ENCODE measurements around the gene SLC2A4. TPM values are rescaled to one million over a fixed set of nuclear protein-coding genes. Genes with fewer than 3 reads are reported as not detected.
"Not testable (repeated sequence)": the region's sequence is repeated elsewhere in the genome, so short reads cannot be mapped to it uniquely, and the experiment has no call there.

Gene SLC2A4
- total RNA-seq, 1 donor from 2014 or later, result 1.1 TPM

GRCh38 chr17:7336240-7337175 lies 55.0 kb downstream of the SLC2A4 start, which contains the start of gene ACAP1:
Gene ACAP1, plus strand, starts transcription at chr17:7336529. Its CDS starts 206 bp downstream, at chr17:7336735.
- H3K9me3 ChIP-seq, result no peaks in the 10 kb centered on the region
- ATAC-seq (peak; percentile 74 to 85), DNase-seq (peak; percentile 71)
- H3K4me1 ChIP-seq, result peaks cover 3% of the 10 kb centered on the region
- H3K4me3 ChIP-seq, result peak within 1 kb of the TSS; percentile 49
- intact Hi-C loops (cut with DNase I), result no loop called here
- H3K27ac ChIP-seq, result peak within 1 kb of the TSS; percentile 53
- peaks cover 12% of the 10 kb centered on the region for H3K27me3 ChIP-seq (ENCODE audit: low read depth)
- peaks cover 2% of the 10 kb centered on the region for H3K36me3 ChIP-seq
- no peak for TF ChIP-seq CTCF (IDR thresholded peaks at IDR 0.05)

GRCh38 chr17:7337600-7337999 lies 56.1 kb downstream of the SLC2A4 start:
- ATAC-seq; DNase-seq; H3K9me3 ChIP-seq; H3K27ac ChIP-seq; intact Hi-C loops (cut with DNase I); H3K4me1 ChIP-seq: not testable (repeated sequence)
- Histone ChIP-seq H3K27me3 (ENCODE audit: low read depth) (peaks cover 21% of the 10 kb centered on the region), H3K36me3 (peaks cover 11% of the 10 kb centered on the region), H3K4me3 (peak overlapping the region; percentile 49)

Other genes with a start within 250 kb of the SLC2A4 start
- gene SLC16A13, start 245.7 kb upstream of the SLC2A4 start, total RNA-seq, result 9.9 TPM
- 7.7 TPM for gene SLC16A11, start 237.6 kb upstream of the SLC2A4 start, total RNA-seq
- 7.7 TPM for gene CLEC10A, start 201.5 kb upstream of the SLC2A4 start, total RNA-seq
- gene ASGR2, start 166.9 kb upstream of the SLC2A4 start, total RNA-seq, result 1.3 TPM
- 5.1 TPM for gene ASGR1, start 102.3 kb upstream of the SLC2A4 start, total RNA-seq
- gene DLG4, start 61.9 kb upstream of the SLC2A4 start, total RNA-seq, result 29.3 TPM
- gene ACADVL, start 61.8 kb upstream of the SLC2A4 start, total RNA-seq, result 576 TPM
- gene DVL2, start 47.2 kb upstream of the SLC2A4 start, total RNA-seq, result 46.4 TPM
- gene PHF23, start 42.3 kb upstream of the SLC2A4 start, total RNA-seq, result 33.9 TPM
- gene GABARAP, start 39.3 kb upstream of the SLC2A4 start, total RNA-seq, result 587 TPM
- gene CTDNEP1, start 30.0 kb upstream of the SLC2A4 start, total RNA-seq, result 140 TPM
- gene ELP5, start 29.5 kb upstream of the SLC2A4 start, total RNA-seq, result 33.2 TPM
- gene CLDN7, start 19.2 kb upstream of the SLC2A4 start, total RNA-seq, result 98.7 TPM
- 0.41 TPM for gene YBX2, start 12.9 kb downstream of the SLC2A4 start, total RNA-seq
- 216 TPM for gene EIF5A, start 25.9 kb downstream of the SLC2A4 start, total RNA-seq
- gene GPS2, start 33.6 kb downstream of the SLC2A4 start, total RNA-seq, result 66.6 TPM
- 35.2 TPM for gene NEURL4, start 47.6 kb downstream of the SLC2A4 start, total RNA-seq
- gene ACAP1, start 54.8 kb downstream of the SLC2A4 start, total RNA-seq, result 26.5 TPM
- gene KCTD11, start 70.4 kb downstream of the SLC2A4 start, total RNA-seq, result 11.0 TPM
- not detected for gene TMEM95, start 73.4 kb downstream of the SLC2A4 start, total RNA-seq
- gene TNK1, start 99.4 kb downstream of the SLC2A4 start, total RNA-seq, result 4.1 TPM
- 27.1 TPM for gene PLSCR3, start 112.8 kb downstream of the SLC2A4 start, total RNA-seq
- gene TMEM256, start 122.4 kb downstream of the SLC2A4 start, total RNA-seq, result 51.2 TPM
- 9.5 TPM for gene NLGN2, start 126.1 kb downstream of the SLC2A4 start, total RNA-seq
- not detected for gene SPEM1, start 138.6 kb downstream of the SLC2A4 start, total RNA-seq
- gene SPEM2, start 143.9 kb downstream of the SLC2A4 start, total RNA-seq, result not detected
- gene SPEM3, start 147.1 kb downstream of the SLC2A4 start, total RNA-seq, result not detected
- 8.1 TPM for gene TMEM102, start 153.7 kb downstream of the SLC2A4 start, total RNA-seq
- 1.2 TPM for gene FGF11, start 157.8 kb downstream of the SLC2A4 start, total RNA-seq
- 8.4 TPM for gene CHRNB1, start 163.3 kb downstream of the SLC2A4 start, total RNA-seq
- gene ZBTB4, start 197.9 kb downstream of the SLC2A4 start, total RNA-seq, result 79.0 TPM
- not detected for gene SLC35G6, start 199.7 kb downstream of the SLC2A4 start, total RNA-seq
- gene POLR2A, start 202.6 kb downstream of the SLC2A4 start, total RNA-seq, result 101 TPM